IPS DF 4.7 (cell line): ENCODE data around the gene FBLL1.
"Not testable (repeated sequence)": the region's sequence is repeated elsewhere in the genome, so short reads cannot be mapped to it uniquely, and the experiment has no call there.

Experiments
- DNase-seq: peaks from one replicate; pipeline ENCODE4 v3.0.0-alpha.2; 2013; ENCODE audit warnings: low spot score; ENCODE audit errors: extremely low read depth

The FBLL1 gene

GRCh38 chr5:168552146-168552545, 23.0 kb downstream of the FBLL1 start:
- DNase-seq, result no peak

- no peak for DNase-seq
These were observed 24.4 kb downstream of the FBLL1 start for GRCh38 chr5:168553377-168554130.

- DNase-seq, result no peak
These were observed 28.3 kb downstream of the FBLL1 start for GRCh38 chr5:168557389-168557788.

GRCh38 chr5:168562279-168562678, 33.2 kb downstream of the FBLL1 start:
- DNase-seq, result no peak

GRCh38 chr5:168563959-168564358, 34.9 kb downstream of the FBLL1 start:
- no peak for DNase-seq

- no peak for DNase-seq
These were observed 39.6 kb downstream of the FBLL1 start for GRCh38 chr5:168568738-168569137.

- DNase-seq, result no peak
These were observed 41.6 kb downstream of the FBLL1 start for GRCh38 chr5:168570490-168571328.

- DNase-seq, result not testable (repeated sequence)
These were observed 44.6 kb downstream of the FBLL1 start for GRCh38 chr5:168573663-168574062.

- not testable (repeated sequence) for DNase-seq
These were observed 45.1 kb downstream of the FBLL1 start for GRCh38 chr5:168574156-168574555.

GRCh38 chr5:168575391-168576372, 46.6 kb downstream of the FBLL1 start:
- no peak for DNase-seq

GRCh38 chr5:168578006-168578405, 48.9 kb downstream of the FBLL1 start:
- no peak for DNase-seq

GRCh38 chr5:168578538-168579487, 49.7 kb downstream of the FBLL1 start, which contains the start of gene PANK3:
Gene PANK3 (minus strand): TSS chr5:168579368. CDS start chr5:168579283, 85 bp downstream.
- DNase-seq, result no peak

- DNase-seq, result peak; percentile 96
These were observed 50.6 kb downstream of the FBLL1 start for GRCh38 chr5:168579488-168580226.

GRCh38 chr5:168580227-168580508, 51.1 kb downstream of the FBLL1 start:
- DNase-seq, result no peak
